Measurements from ENCODE around the gene ASCL4.

Gene ASCL4

GRCh38 chr12:107779077-107779831 lies 4.8 kb downstream of the ASCL4 start:
- DNase-seq: no peak

- DNase-seq: no peak
These were observed 5.8 kb downstream of the ASCL4 start for GRCh38 chr12:107780298-107780697.

GRCh38 chr12:107782067-107782466 lies 7.6 kb downstream of the ASCL4 start:
- DNase-seq: no peak

- DNase-seq: no peak
These were observed 9.2 kb downstream of the ASCL4 start for GRCh38 chr12:107783406-107784376.

- DNase-seq: no peak
These were observed 13.8 kb downstream of the ASCL4 start for GRCh38 chr12:107788281-107788680.

GRCh38 chr12:107788690-107789458 lies 14.4 kb downstream of the ASCL4 start:
- no peak for DNase-seq

GRCh38 chr12:107791465-107792089 lies 17.1 kb downstream of the ASCL4 start:
- DNase-seq: no peak

- no peak for DNase-seq
These were observed 19.9 kb downstream of the ASCL4 start for GRCh38 chr12:107794451-107794850.

- DNase-seq: no peak
These were observed 24.1 kb downstream of the ASCL4 start for GRCh38 chr12:107798580-107798979.

- no peak for DNase-seq
These were observed 26.6 kb downstream of the ASCL4 start for GRCh38 chr12:107801150-107801549.

GRCh38 chr12:107803092-107803491 lies 28.6 kb downstream of the ASCL4 start:
- no peak for DNase-seq

- no peak for DNase-seq
These were observed 31.1 kb downstream of the ASCL4 start for GRCh38 chr12:107805488-107806180.

- DNase-seq: no peak
These were observed 33.1 kb downstream of the ASCL4 start for GRCh38 chr12:107807471-107808150.

GRCh38 chr12:107817250-107817649 lies 42.7 kb downstream of the ASCL4 start:
- no peak for DNase-seq

GRCh38 chr12:107818984-107819383 lies 44.5 kb downstream of the ASCL4 start:
- no peak for DNase-seq

- no peak for DNase-seq
These were observed 47.9 kb downstream of the ASCL4 start for GRCh38 chr12:107822356-107822755.
